Stimulated activated CD4-positive, alpha-beta T cell treated with anti-CD3 and anti-CD28 coated beads, Interleukin-15, amount 100 ng/mL, for 1 hour (primary cell): ENCODE results near the gene GOLGA3.
"Not testable (repeated sequence)": the region's sequence is repeated elsewhere in the genome, so short reads cannot be mapped to it uniquely, and the experiment has no call there.

Experiments
- DNase-seq, 2 donors: peaks; one replicate each; pipeline ENCODE4 v3.0.0-alpha.2; 2020; ENCODE audit warnings: low read depth in 1 of 2, low spot score in 1 of 2

The GOLGA3 gene

GRCh38 chr12:132847363-132848356 is 19.0 kb upstream of the GOLGA3 start:
- no peak for DNase-seq

- not testable (repeated sequence) for DNase-seq
These were observed 16.0 kb upstream of the GOLGA3 start for GRCh38 chr12:132844681-132845080.

- no peak for DNase-seq
These were observed 13.9 kb upstream of the GOLGA3 start for GRCh38 chr12:132842449-132843045.

GRCh38 chr12:132841151-132841550 is 12.5 kb upstream of the GOLGA3 start:
- no peak for DNase-seq

GRCh38 chr12:132840536-132840935 is 11.9 kb upstream of the GOLGA3 start:
- DNase-seq, result no peak

- no peak for DNase-seq
These were observed 11.0 kb upstream of the GOLGA3 start for GRCh38 chr12:132839558-132840235.

- no peak for DNase-seq
These were observed 9.9 kb upstream of the GOLGA3 start for GRCh38 chr12:132838410-132839080.

- DNase-seq, result no peak
These were observed 9.2 kb upstream of the GOLGA3 start for GRCh38 chr12:132837693-132838409.

- DNase-seq, result no peak
These were observed 8.2 kb upstream of the GOLGA3 start for GRCh38 chr12:132836795-132837331.

GRCh38 chr12:132836230-132836629 is 7.6 kb upstream of the GOLGA3 start:
- not testable (repeated sequence) for DNase-seq

- no peak for DNase-seq
These were observed 6.7 kb upstream of the GOLGA3 start for GRCh38 chr12:132835076-132836025.

GRCh38 chr12:132834181-132834711 is 5.6 kb upstream of the GOLGA3 start:
- no peak for DNase-seq

GRCh38 chr12:132833341-132833740 is 4.7 kb upstream of the GOLGA3 start:
- no peak for DNase-seq

- DNase-seq, result no peak
These were observed 3.1 kb upstream of the GOLGA3 start for GRCh38 chr12:132831771-132832170.

GRCh38 chr12:132827763-132828703 is 636 bp downstream of the GOLGA3 start:
- DNase-seq, result peak in 1 of 2 donors; percentile 5

- no peak for DNase-seq
These were observed 2.8 kb downstream of the GOLGA3 start for GRCh38 chr12:132825861-132826260.

- no peak for DNase-seq
These were observed 3.6 kb downstream of the GOLGA3 start for GRCh38 chr12:132825089-132825488.

GRCh38 chr12:132824053-132824452 is 4.6 kb downstream of the GOLGA3 start:
- no peak for DNase-seq
